Tibial artery (tissue), 4 donors: Measurements from ENCODE around the gene TMEM132A.

ENCODE experiments used
- DNase-seq, 2 donors: peaks; one replicate each; pipeline ENCODE4 v3.0.0-alpha.2; 2019
- H3K27ac ChIP-seq, 2 donors: fragments of 200-600 bp; sonication (generic) in 1 of 2; 1 replicate in 1 of 2; 2 replicates in 1 of 2; pipeline ENCODE4 v1.5.1; 2018 to 2019; ENCODE audit warnings: mild to moderate bottlenecking in 1 of 2
- H3K27me3 ChIP-seq, 2 donors: fragments of 200-600 bp; sonication (generic) in 1 of 2; one replicate each; pipeline versions ENCODE4 v1.5.1 to v1.6.0; 2016 to 2019
- H3K36me3 ChIP-seq, 3 donors: fragments of 200-600 bp; sonication (generic) in 2 of 3; one replicate each; pipeline ENCODE4 v1.5.1; 2016 to 2019; ENCODE audit warnings: mild to moderate bottlenecking in 2 of 3
- H3K4me1 ChIP-seq, 4 donors: fragments of 200-600 bp; sonication (generic) in 2 of 4; 1 replicate in 3 of 4; 2 replicates in 1 of 4; pipeline ENCODE4 v1.5.1; 2016 to 2019
- H3K4me3 ChIP-seq, 2 donors: fragments of 200-600 bp; sonication (generic) in 1 of 2; 1 replicate in 1 of 2; 2 replicates in 1 of 2; pipeline ENCODE4 v1.5.1; 2018 to 2019; ENCODE audit warnings: mild to moderate bottlenecking in 2 of 2
- H3K9me3 ChIP-seq, 3 donors: fragments of 200-600 bp; sonication (generic) in 1 of 3; one replicate each; pipeline ENCODE4 v1.5.1; 2016 to 2019
- intact Hi-C: fragments of 100-400 bp; cut with DNase I; formaldehyde crosslinking; loops from one replicate; pipeline ENCODE4 v1.15.0; 2023; ENCODE audit warnings: low total_unique reads
- TF ChIP-seq, protein P1 (sequence below), 2 experiments: fragments of 200-600 bp in 1 of 2; fragments of 450-650 bp in 1 of 2; IDR thresholded peaks; one replicate each; pipeline ENCODE4 v1.5.1; 2017 to 2019; ENCODE audit warnings: antibody characterized with exemption in 2 of 2, mild to moderate bottlenecking in 1 of 2, moderate library complexity in 1 of 2

Gene TMEM132A

DNA sequence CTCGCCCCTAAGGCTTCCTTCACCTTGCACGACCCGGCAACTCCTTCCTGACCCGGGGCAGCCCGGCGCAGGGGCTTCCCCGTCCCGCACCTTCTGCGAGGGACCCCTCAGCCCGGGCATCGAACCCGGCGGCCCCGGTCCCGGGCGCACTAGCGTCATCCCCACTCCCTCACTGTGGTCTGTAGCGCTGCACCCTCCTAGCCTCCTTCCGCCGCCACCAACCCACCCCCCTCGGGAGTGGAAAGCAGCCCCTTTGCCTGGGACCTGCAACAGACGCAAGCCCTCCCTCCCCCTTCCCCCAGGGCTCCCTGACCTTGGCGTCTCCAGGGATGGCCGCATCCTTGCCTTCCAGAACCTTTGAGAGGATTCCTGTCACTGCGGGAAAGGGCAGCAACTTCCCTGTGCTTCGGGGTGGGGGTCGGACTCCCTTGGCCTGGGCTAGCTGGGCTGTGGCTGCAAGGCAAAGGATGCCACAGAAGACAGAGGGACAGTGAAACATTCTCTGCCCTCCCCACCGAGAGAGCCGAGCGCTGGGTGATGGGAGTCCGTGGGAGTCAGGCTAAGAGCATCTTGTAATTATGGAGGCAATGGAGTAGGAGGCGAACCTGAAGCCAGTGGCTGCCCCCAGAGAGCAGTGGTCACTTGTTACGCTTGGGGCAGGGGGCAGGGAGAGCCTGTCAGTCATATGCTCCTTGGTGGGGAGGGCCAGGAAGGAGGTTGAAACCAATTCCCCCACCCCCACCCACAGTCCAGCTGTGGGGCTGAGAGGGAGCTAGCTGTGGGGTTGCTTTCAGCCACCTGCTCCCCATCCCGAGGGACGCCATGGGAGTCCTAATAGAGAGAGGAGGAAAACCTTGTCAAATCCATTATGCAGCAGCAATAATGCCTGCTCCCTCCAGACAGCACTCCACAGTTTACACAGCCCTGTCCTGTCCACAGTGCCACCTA lies 920 bp downstream of the TMEM132A start:
- TF ChIP-seq, protein P1, sequence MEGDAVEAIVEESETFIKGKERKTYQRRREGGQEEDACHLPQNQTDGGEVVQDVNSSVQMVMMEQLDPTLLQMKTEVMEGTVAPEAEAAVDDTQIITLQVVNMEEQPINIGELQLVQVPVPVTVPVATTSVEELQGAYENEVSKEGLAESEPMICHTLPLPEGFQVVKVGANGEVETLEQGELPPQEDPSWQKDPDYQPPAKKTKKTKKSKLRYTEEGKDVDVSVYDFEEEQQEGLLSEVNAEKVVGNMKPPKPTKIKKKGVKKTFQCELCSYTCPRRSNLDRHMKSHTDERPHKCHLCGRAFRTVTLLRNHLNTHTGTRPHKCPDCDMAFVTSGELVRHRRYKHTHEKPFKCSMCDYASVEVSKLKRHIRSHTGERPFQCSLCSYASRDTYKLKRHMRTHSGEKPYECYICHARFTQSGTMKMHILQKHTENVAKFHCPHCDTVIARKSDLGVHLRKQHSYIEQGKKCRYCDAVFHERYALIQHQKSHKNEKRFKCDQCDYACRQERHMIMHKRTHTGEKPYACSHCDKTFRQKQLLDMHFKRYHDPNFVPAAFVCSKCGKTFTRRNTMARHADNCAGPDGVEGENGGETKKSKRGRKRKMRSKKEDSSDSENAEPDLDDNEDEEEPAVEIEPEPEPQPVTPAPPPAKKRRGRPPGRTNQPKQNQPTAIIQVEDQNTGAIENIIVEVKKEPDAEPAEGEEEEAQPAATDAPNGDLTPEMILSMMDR (IDR thresholded peaks at IDR 0.05): no peak
- H3K27me3 ChIP-seq: peaks cover 0 to 31% of the 10 kb centered on the region in 2 donors
- peaks cover 0 to 21% (median 18%) of the 10 kb centered on the region in 4 donors for H3K4me1 ChIP-seq
- intact Hi-C loops: loop anchor here (10.0 kb wide), 1 partner anchor 200 kb away; no protein-coding TSS in a partner anchor
- H3K9me3 ChIP-seq: no peaks in the 10 kb centered on the region
- no peak for DNase-seq
- no peak overlapping the region for H3K27ac ChIP-seq
- H3K36me3 ChIP-seq: peaks cover 29 to 33% (median 32%) of the 10 kb centered on the region in 3 donors
- peak overlapping the region; percentile 52 to 70 for H3K4me3 ChIP-seq

DNA sequence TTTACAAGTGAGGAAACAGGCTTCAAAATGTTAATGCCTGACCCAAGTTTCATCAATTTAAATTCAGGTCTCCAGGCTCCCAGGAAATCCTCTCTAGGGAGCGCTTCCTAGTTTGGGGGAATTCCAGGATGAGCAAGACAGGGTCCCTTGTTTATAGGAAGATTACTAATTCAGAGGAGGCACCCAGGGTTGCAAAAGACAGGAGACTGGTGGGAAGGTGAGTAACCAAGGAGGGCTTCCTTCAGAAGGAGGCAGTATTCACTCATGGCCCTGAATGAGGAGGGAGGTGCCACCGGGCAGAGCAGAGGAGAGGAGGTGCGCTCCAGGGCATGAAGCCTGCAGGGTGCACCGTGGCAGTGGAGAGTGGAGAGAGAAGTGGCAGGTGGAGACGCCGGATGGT lies 1.6 kb downstream of the TMEM132A start:
- H3K36me3 ChIP-seq: peaks cover 22 to 26% (median 25%) of the 10 kb centered on the region in 3 donors
- TF ChIP-seq, protein P1 (IDR thresholded peaks at IDR 0.05): no peak
- peaks cover 0 to 31% of the 10 kb centered on the region in 2 donors for H3K27me3 ChIP-seq
- intact Hi-C loops: loop anchor here (10.0 kb wide), 1 partner anchor 199 kb away; no protein-coding TSS in a partner anchor
- no peak overlapping the region for H3K27ac ChIP-seq
- H3K4me1 ChIP-seq: peaks cover 0 to 21% (median 18%) of the 10 kb centered on the region in 4 donors
- no peak for DNase-seq
- no peaks in the 10 kb centered on the region for H3K9me3 ChIP-seq
- H3K4me3 ChIP-seq: no peak overlapping the region

DNA sequence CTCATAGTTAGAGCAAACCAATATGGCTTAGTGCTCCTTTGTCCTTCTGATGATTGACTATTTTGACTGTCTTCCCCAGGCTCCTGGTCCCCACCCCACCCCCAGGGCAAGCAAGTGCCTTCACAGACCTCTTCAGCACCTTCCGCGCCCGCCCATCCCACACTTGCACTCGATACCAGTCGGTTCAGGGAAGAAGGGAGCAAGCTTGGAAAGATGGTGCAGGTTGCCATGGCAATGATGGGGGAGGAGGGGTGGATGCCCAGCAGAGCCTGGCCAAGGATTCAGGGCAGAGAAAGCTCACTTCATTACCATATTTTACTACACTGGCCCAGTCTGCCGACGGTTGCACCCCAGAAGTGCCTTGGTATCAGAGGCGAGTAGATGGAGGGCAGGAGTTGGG lies 2.2 kb downstream of the TMEM132A start:
- H3K36me3 ChIP-seq: peaks cover 16 to 20% (median 19%) of the 10 kb centered on the region in 3 donors
- H3K4me1 ChIP-seq: peaks cover 0 to 21% (median 18%) of the 10 kb centered on the region in 4 donors
- no peak overlapping the region for H3K4me3 ChIP-seq
- no peak for DNase-seq
- H3K27me3 ChIP-seq: peaks cover 0 to 31% of the 10 kb centered on the region in 2 donors
- TF ChIP-seq, protein P1 (IDR thresholded peaks at IDR 0.05): no peak
- intact Hi-C loops: loop anchor here (10.0 kb wide), 1 partner anchor 198 kb away; no protein-coding TSS in a partner anchor
- no peaks in the 10 kb centered on the region for H3K9me3 ChIP-seq
- no peak overlapping the region for H3K27ac ChIP-seq

DNA sequence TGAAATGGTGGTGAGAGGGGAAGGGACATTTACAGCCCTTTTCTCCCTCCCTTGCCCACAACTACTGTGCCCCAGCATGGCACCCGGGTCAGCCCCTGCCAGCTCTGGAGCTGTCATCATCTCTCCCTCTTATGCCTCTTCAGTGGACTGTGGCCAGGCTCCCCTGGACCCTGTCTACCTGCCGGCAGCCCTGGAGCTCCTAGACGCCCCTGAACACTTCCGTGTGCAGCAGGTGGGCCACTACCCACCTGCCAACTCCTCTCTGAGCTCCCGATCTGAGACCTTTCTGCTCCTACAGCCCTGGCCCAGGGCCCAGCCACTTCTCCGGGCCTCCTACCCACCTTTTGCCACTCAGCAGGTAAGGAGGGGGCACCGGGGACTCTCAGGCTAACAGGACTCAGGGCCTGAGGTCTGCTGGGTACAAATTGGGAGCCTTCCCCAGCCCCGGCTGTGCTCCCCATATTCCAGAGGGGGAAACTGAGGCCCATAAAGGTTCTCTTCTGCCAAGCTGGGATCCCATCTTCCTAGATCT lies 2.9 kb downstream of the TMEM132A start:
- Histone ChIP-seq H3K4me1 (peaks cover 0 to 21% (median 18%) of the 10 kb centered on the region in 4 donors), H3K27me3 (peaks cover 0 to 31% of the 10 kb centered on the region in 2 donors), H3K36me3 (peaks cover 9 to 14% (median 12%) of the 10 kb centered on the region in 3 donors), H3K9me3 (no peaks in the 10 kb centered on the region), H3K4me3 (no peak overlapping the region), H3K27ac (no peak overlapping the region)
- no peak for DNase-seq
- TF ChIP-seq, protein P1 (IDR thresholded peaks at IDR 0.05): no peak
- intact Hi-C loops: loop anchor here (10.0 kb wide), 1 partner anchor 198 kb away; no protein-coding TSS in a partner anchor

DNA sequence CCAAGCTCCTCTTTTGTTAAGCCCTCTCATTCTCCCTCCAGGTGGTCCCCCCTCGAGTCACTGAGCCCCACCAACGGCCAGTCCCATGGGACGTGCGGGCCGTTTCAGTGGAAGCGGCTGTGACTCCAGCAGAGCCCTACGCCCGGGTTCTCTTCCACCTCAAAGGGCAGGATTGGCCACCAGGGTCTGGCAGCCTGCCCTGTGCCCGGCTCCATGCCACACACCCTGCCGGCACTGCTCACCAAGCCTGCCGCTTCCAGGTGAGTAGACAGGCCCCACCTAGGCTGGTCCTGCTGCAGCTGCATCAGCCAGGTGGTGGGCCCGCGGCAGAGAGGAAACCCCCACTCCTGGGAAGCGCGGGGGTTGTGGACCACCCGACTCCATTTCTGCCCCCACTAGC lies 3.3 kb downstream of the TMEM132A start:
- H3K4me1 ChIP-seq: peaks cover 0 to 21% (median 18%) of the 10 kb centered on the region in 4 donors
- H3K9me3 ChIP-seq: no peaks in the 10 kb centered on the region
- TF ChIP-seq, protein P1 (IDR thresholded peaks at IDR 0.05): no peak
- no peak overlapping the region for H3K27ac ChIP-seq
- H3K36me3 ChIP-seq: peaks cover 5 to 9% (median 8%) of the 10 kb centered on the region in 3 donors
- DNase-seq: no peak
- H3K4me3 ChIP-seq: no peak overlapping the region
- H3K27me3 ChIP-seq: peaks cover 0 to 27% of the 10 kb centered on the region in 2 donors
- intact Hi-C loops: loop anchor here (10.0 kb wide), 1 partner anchor 197 kb away; no protein-coding TSS in a partner anchor
